Heart left ventricle (tissue), 13 donors: ENCODE data around the gene SPRYD7.

Experiments
- CTCF ChIP-seq, 12 donors: fragments of 200-600 bp; sonication (generic) in 4 of 12; IDR thresholded peaks; one replicate each; pipeline versions ENCODE4 v1.5.0 to v1.8.0; 2018 to 2022; ENCODE audit warnings: antibody characterized with exemption in 12 of 12, mild to moderate bottlenecking in 5 of 12
- POLR2A ChIP-seq, 2 donors: fragments of 450-650 bp; IDR thresholded peaks; one replicate each; pipeline ENCODE4 v1.6.1; 2017; ENCODE audit warnings: antibody characterized with exemption in 2 of 2, mild to moderate bottlenecking in 2 of 2, moderate library complexity in 2 of 2
- donor health status: ischemic (EF 13 %, LVEDD 7.1; RV severe dilation, severe dysfunction).
- donor health status: DM: no; HTN: yes; CAD: no.
- donor health status: DM: no; HTN: no; CAD: no.
- donor health status: ischemic (EF 25% LVEDD 6.9; RV normal size, moderate dysfunction).
- donor health status: ischemic (EF 25% LVEDD 5.7; RV mildly dilated, moderate dysfunction).
- donor health status: ischemic (EF 35%, LVEDD 5.7; RV mildly dilated, moderate dysfunction).
- donor health status: nonischemic (EF 11% LVEDD 7.7; RV severe dilation, severe dysfunction).
- donor health status: DM: yes; HTN: yes; CAD: no.
- donor health status: PGD.
- donor health status: ischemic (EF 29% LVEDD 5.4; RV normal size, mild dysfunction).
- donor health status: nonischemic (EF 23%, LVEDD 6.1; RV moderate dilation, normal function).

GRCh38 chr13:49956131-49956530, 20.0 kb upstream of the SPRYD7 start:
- TF ChIP-seq CTCF (IDR thresholded peaks at IDR 0.05) = no peak
- TF ChIP-seq POLR2A (IDR thresholded peaks at IDR 0.05) = no peak
